ENCODE data around the gene TMEM250. TPM values are rescaled to one million over a fixed set of nuclear protein-coding genes. Genes with fewer than 3 reads are reported as not detected.

TMEM250 gene
- total and polyA plus RNA-seq, 5 donors = 16.5 to 25.5 (median 20.3) TPM

GRCh38 chr9:136147038-136147889 is 28.6 kb upstream of the TMEM250 start:
- no peak overlapping the region for H3K27ac ChIP-seq (ENCODE audit: low read length)
- H3K9me3 ChIP-seq (ENCODE audit: control insufficient read depth, low read length) = no peaks in the 10 kb centered on the region
- intact Hi-C loops (cut with DNase I) = no loop called here
- WGBS = 73% methylated on average over 22 of the region's 22 CpGs
- H3K4me3 ChIP-seq (ENCODE audit: low read length) = no peak overlapping the region
- no peaks in the 10 kb centered on the region for H3K4me1 ChIP-seq (ENCODE audit: control insufficient read depth, insufficient read depth, low read length)
- no peaks in the 10 kb centered on the region for H3K27me3 ChIP-seq (ENCODE audit: control insufficient read depth, insufficient read depth)
- ATAC-seq = no peak
- peak in 2 of 3 donors; percentile 12 to 37 for DNase-seq

GRCh38 chr9:136146126-136147037 is 27.7 kb upstream of the TMEM250 start:
- no peak overlapping the region for H3K27ac ChIP-seq (ENCODE audit: low read length)
- no peak overlapping the region for H3K4me3 ChIP-seq (ENCODE audit: low read length)
- intact Hi-C loops (cut with DNase I) = no loop called here
- ATAC-seq (no peak), DNase-seq (peak in 1 of 3 donors; percentile 5)
- no peaks in the 10 kb centered on the region for H3K9me3 ChIP-seq (ENCODE audit: control insufficient read depth, low read length)
- H3K27me3 ChIP-seq (ENCODE audit: control insufficient read depth, insufficient read depth) = no peaks in the 10 kb centered on the region
- WGBS = 70% methylated on average over 33 of the region's 33 CpGs
- H3K4me1 ChIP-seq (ENCODE audit: control insufficient read depth, insufficient read depth, low read length) = no peaks in the 10 kb centered on the region

GRCh38 chr9:136145580-136145979 is 26.9 kb upstream of the TMEM250 start:
- intact Hi-C loops (cut with DNase I) = no loop called here
- no peak overlapping the region for H3K4me3 ChIP-seq (ENCODE audit: low read length)
- no peaks in the 10 kb centered on the region for H3K4me1 ChIP-seq (ENCODE audit: control insufficient read depth, insufficient read depth, low read length)
- no peaks in the 10 kb centered on the region for H3K27me3 ChIP-seq (ENCODE audit: control insufficient read depth, insufficient read depth)
- no peak for ATAC-seq
- 58% methylated on average over 5 of the region's 5 CpGs for WGBS
- H3K27ac ChIP-seq (ENCODE audit: low read length) = no peak overlapping the region
- no peaks in the 10 kb centered on the region for H3K9me3 ChIP-seq (ENCODE audit: control insufficient read depth, low read length)
- DNase-seq = peak in 2 of 3 donors; percentile 1 to 28

GRCh38 chr9:136144450-136144849 is 25.8 kb upstream of the TMEM250 start:
- WGBS = 84% methylated on average over 11 of the region's 11 CpGs
- no peak for DNase-seq
- H3K4me1 ChIP-seq (ENCODE audit: control insufficient read depth, insufficient read depth, low read length) = no peaks in the 10 kb centered on the region
- H3K27ac ChIP-seq (ENCODE audit: low read length) = no peak overlapping the region
- no peaks in the 10 kb centered on the region for H3K27me3 ChIP-seq (ENCODE audit: control insufficient read depth, insufficient read depth)
- H3K9me3 ChIP-seq (ENCODE audit: control insufficient read depth, low read length) = no peaks in the 10 kb centered on the region
- H3K4me3 ChIP-seq (ENCODE audit: low read length) = no peak overlapping the region
- intact Hi-C loops (cut with DNase I) = no loop called here
- ATAC-seq = no peak

GRCh38 chr9:136143215-136144001 is 24.7 kb upstream of the TMEM250 start:
- H3K4me1 ChIP-seq (ENCODE audit: control insufficient read depth, insufficient read depth, low read length) = no peaks in the 10 kb centered on the region
- DNase-seq (peak; percentile 25 to 74 (median 64)), ATAC-seq (peak in 1 of 2 donors; percentile 6)
- WGBS = 41% methylated on average over 16 of the region's 16 CpGs
- intact Hi-C loops (cut with DNase I) = no loop called here
- no peak overlapping the region for H3K27ac ChIP-seq (ENCODE audit: low read length)
- H3K27me3 ChIP-seq (ENCODE audit: control insufficient read depth, insufficient read depth) = no peaks in the 10 kb centered on the region
- H3K9me3 ChIP-seq (ENCODE audit: control insufficient read depth, low read length) = no peaks in the 10 kb centered on the region
- no peak overlapping the region for H3K4me3 ChIP-seq (ENCODE audit: low read length)

GRCh38 chr9:136142859-136143214 is 24.2 kb upstream of the TMEM250 start:
- ATAC-seq (no peak), DNase-seq (peak in 2 of 3 donors; percentile 9 to 41)
- no peak overlapping the region for H3K27ac ChIP-seq (ENCODE audit: low read length)
- intact Hi-C loops (cut with DNase I) = no loop called here
- no peaks in the 10 kb centered on the region for H3K27me3 ChIP-seq (ENCODE audit: control insufficient read depth, insufficient read depth)
- no peaks in the 10 kb centered on the region for H3K9me3 ChIP-seq (ENCODE audit: control insufficient read depth, low read length)
- WGBS = 48% methylated on average over 13 of the region's 13 CpGs
- H3K4me1 ChIP-seq (ENCODE audit: control insufficient read depth, insufficient read depth, low read length) = no peaks in the 10 kb centered on the region
- no peak overlapping the region for H3K4me3 ChIP-seq (ENCODE audit: low read length)

GRCh38 chr9:136142414-136142796 is 23.7 kb upstream of the TMEM250 start:
- peak in 2 of 3 donors; percentile 1 to 24 for DNase-seq
- Histone ChIP-seq H3K4me1 (ENCODE audit: control insufficient read depth, insufficient read depth, low read length) (no peaks in the 10 kb centered on the region), H3K27me3 (ENCODE audit: control insufficient read depth, insufficient read depth) (no peaks in the 10 kb centered on the region), H3K27ac (ENCODE audit: low read length) (no peak overlapping the region), H3K9me3 (ENCODE audit: control insufficient read depth, low read length) (no peaks in the 10 kb centered on the region), H3K4me3 (ENCODE audit: low read length) (no peak overlapping the region)
- intact Hi-C loops (cut with DNase I) = no loop called here
- ATAC-seq = no peak
- WGBS = 64% methylated on average over 6 of the region's 6 CpGs

- Histone ChIP-seq H3K9me3 (ENCODE audit: control insufficient read depth, low read length) (no peaks in the 10 kb centered on the region), H3K4me1 (ENCODE audit: control insufficient read depth, insufficient read depth, low read length) (no peaks in the 10 kb centered on the region), H3K27me3 (ENCODE audit: control insufficient read depth, insufficient read depth) (no peaks in the 10 kb centered on the region), H3K4me3 (ENCODE audit: low read length) (no peak overlapping the region), H3K27ac (ENCODE audit: low read length) (no peak overlapping the region)
- WGBS = 64% methylated on average over 19 of the region's 19 CpGs
- ATAC-seq (peak in 1 of 2 donors; percentile 20), DNase-seq (peak; percentile 17 to 66 (median 63))
- intact Hi-C loops (cut with DNase I) = no loop called here
Measured at GRCh38 chr9:136141682-136142413, 23.2 kb upstream of the TMEM250 start.

GRCh38 chr9:136140966-136141365 is 22.3 kb upstream of the TMEM250 start:
- ATAC-seq (peak; percentile 68 to 81), DNase-seq (peak; percentile 67 to 88 (median 85))
- intact Hi-C loops (cut with DNase I) = no loop called here
- 45% methylated on average over 14 of the region's 14 CpGs for WGBS
- Histone ChIP-seq H3K4me3 (ENCODE audit: low read length) (no peak overlapping the region), H3K9me3 (ENCODE audit: control insufficient read depth, low read length) (no peaks in the 10 kb centered on the region), H3K4me1 (ENCODE audit: control insufficient read depth, insufficient read depth, low read length) (no peaks in the 10 kb centered on the region), H3K27ac (ENCODE audit: low read length) (no peak overlapping the region), H3K27me3 (ENCODE audit: control insufficient read depth, insufficient read depth) (no peaks in the 10 kb centered on the region)

GRCh38 chr9:136140046-136140445 is 21.4 kb upstream of the TMEM250 start:
- Histone ChIP-seq H3K4me3 (ENCODE audit: low read length) (no peak overlapping the region), H3K4me1 (ENCODE audit: control insufficient read depth, insufficient read depth, low read length) (no peaks in the 10 kb centered on the region), H3K27me3 (ENCODE audit: control insufficient read depth, insufficient read depth) (no peaks in the 10 kb centered on the region), H3K27ac (ENCODE audit: low read length) (no peak overlapping the region), H3K9me3 (ENCODE audit: control insufficient read depth, low read length) (no peaks in the 10 kb centered on the region)
- intact Hi-C loops (cut with DNase I) = no loop called here
- WGBS = 85% methylated on average over 5 of the region's 5 CpGs
- ATAC-seq (no peak), DNase-seq (peak in 1 of 3 donors; percentile 10)
